Erythroblast (primary cell): ENCODE results near the gene PRRC2C.

Source experiments
- GATA1 ChIP-seq: IDR thresholded peaks from 2 replicates; pipeline ENCODE4 v1.6.1; 2011; ENCODE audit warnings: low read depth, mild to moderate bottlenecking, control low read depth, low read length, moderate library complexity
- POLR2A ChIP-seq: IDR thresholded peaks from 2 replicates; pipeline ENCODE4 v1.6.1; 2011; ENCODE audit warnings: mild to moderate bottlenecking, low read length

GRCh38 chr1:171506525-171507304, 21.4 kb downstream of the PRRC2C start:
- no peak for TF ChIP-seq POLR2A
- no peak for TF ChIP-seq GATA1
